NT2/D1 (cell line): ENCODE results near the gene LTN1.

Source experiments
- YY1 ChIP-seq: IDR thresholded peaks from 2 replicates; pipeline ENCODE4 v1.6.1; 2011; ENCODE audit not compliant: insufficient read length, insufficient read depth
- ZNF274 ChIP-seq: IDR thresholded peaks from 2 replicates; pipeline ENCODE4 v1.6.1; 2011; ENCODE audit warnings: mild to moderate bottlenecking, low read depth, low read length

GRCh38 chr21:28963831-28964230 lies 28.8 kb downstream of the LTN1 start:
- no peak for TF ChIP-seq ZNF274
- no peak for TF ChIP-seq YY1
